Measurements from ENCODE around the gene SYCE1L.
A peak's percentile ranks its signal among the peaks of the same experiment; 100 is the strongest.

The SYCE1L gene

DNA sequence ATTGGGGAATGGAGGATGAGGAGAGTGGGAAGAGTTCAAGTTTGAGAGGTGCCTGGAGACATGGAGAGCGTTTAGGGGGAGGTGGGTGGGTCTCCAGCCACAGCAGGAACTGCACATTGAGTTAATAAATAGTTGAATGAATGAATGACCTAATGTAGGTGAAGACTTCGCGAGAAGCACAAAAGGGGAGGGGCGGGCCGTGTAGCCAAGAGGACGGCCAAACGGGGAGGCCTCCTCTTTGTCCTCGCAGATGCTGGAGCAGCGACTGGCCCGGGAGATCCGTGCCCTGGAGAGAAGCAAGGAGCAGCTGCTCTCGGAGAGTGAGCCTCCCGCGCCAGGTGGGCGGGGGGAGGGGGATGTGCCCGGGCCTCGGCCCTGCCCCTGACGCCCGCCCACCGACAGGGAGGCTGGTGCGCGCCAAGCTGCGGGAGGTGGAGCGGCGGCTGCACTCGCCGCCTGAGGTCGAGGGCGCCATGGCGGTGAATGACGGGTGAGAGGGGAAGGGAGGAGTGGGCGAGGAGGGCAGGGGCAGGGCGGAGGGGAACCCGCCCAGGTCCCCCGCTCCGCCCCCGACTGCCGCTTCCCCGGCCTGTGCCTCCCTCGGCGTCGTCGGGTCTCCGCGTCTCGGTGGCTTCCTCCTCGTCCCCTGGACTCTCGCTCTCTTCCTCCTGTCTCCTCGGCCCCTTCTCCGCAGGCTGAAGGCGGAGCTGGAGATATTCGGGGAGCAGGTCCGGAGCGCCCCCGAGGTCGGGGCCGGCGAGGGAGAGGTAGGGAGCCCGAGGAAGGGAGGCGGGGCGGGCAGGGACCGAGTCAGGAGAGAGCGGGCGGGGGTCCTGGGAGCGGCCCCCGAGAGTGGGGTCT lies 12.9 kb downstream of the SYCE1L start:
- Histone ChIP-seq H3K36me3 (ENCODE audit: insufficient read depth) (no peaks in the 10 kb centered on the region), H4K20me1 (ENCODE audit: insufficient read depth) (no peaks in the 10 kb centered on the region), H3K4me1 (ENCODE audit: low read depth, poor library complexity, severe bottlenecking) (no peaks in the 10 kb centered on the region), H3K27me3 (ENCODE audit: insufficient read depth, low read depth) (no peaks in the 10 kb centered on the region), H3K4me2 (peak overlapping the region; percentile 63), H3K9ac (peak overlapping the region; percentile 84), H3K79me2 (ENCODE audit: insufficient read depth, low read depth) (no peaks in the 10 kb centered on the region), H3K27ac (peak overlapping the region; percentile 66), H2AFZ (ENCODE audit: low read depth) (peak overlapping the region; percentile 94), H3K4me3 (IDR thresholded peaks at IDR 0.05; ENCODE audit: insufficient read depth, low read depth, low read length) (no peak overlapping the region)
- TF ChIP-seq, protein P1, sequence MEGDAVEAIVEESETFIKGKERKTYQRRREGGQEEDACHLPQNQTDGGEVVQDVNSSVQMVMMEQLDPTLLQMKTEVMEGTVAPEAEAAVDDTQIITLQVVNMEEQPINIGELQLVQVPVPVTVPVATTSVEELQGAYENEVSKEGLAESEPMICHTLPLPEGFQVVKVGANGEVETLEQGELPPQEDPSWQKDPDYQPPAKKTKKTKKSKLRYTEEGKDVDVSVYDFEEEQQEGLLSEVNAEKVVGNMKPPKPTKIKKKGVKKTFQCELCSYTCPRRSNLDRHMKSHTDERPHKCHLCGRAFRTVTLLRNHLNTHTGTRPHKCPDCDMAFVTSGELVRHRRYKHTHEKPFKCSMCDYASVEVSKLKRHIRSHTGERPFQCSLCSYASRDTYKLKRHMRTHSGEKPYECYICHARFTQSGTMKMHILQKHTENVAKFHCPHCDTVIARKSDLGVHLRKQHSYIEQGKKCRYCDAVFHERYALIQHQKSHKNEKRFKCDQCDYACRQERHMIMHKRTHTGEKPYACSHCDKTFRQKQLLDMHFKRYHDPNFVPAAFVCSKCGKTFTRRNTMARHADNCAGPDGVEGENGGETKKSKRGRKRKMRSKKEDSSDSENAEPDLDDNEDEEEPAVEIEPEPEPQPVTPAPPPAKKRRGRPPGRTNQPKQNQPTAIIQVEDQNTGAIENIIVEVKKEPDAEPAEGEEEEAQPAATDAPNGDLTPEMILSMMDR (conservative IDR thresholded peaks at IDR 0.05; ENCODE audit: low read depth, low read length): no peak

DNA sequence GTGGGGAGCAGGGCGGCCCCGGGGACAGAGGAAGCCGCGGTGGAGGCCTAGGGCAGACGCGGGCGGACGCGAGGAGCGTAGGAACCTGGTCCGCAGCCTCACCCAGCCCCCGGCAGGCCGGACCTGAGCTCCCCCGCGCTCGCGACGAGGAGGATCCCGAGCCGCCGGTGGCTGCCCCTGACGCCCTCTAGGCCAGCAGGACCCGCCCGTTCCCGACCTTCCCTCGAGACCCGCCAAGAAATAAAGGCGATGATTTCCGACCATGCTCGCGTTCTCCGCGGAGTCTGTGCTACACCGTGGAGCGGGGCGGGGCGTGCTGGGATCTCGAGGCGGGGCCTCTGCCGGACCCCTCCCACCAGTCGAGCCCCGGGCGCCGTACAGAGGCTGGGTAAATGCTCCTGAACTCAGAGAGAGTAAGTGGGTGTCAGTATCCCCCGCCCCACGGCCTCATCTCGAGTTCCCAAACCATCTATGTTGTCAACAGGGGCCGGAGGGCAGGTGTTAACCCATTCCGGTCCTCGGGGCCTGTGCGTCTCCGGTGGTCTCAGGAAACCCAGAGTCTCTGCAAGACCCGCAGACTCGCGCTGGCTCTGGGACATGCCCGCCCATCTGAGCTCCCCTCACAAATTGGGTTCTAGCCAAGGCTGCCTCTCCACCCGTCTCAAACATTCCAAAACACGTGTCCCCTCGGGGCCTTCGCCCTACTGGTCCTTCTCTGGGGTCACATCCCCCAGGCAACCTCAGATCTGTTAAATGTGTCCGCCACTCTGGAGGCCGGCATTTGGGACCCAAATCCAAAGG lies 13.7 kb downstream of the SYCE1L start:
- H3K4me3 ChIP-seq (IDR thresholded peaks at IDR 0.05; ENCODE audit: insufficient read depth, low read depth, low read length): no peak overlapping the region
- H3K36me3 ChIP-seq (ENCODE audit: insufficient read depth): no peaks in the 10 kb centered on the region
- H3K4me2 ChIP-seq: peak overlapping the region; percentile 63
- TF ChIP-seq, protein P1 (conservative IDR thresholded peaks at IDR 0.05; ENCODE audit: low read depth, low read length): no peak
- no peaks in the 10 kb centered on the region for H4K20me1 ChIP-seq (ENCODE audit: insufficient read depth)
- H3K9ac ChIP-seq: peak overlapping the region; percentile 84
- H3K27me3 ChIP-seq (ENCODE audit: insufficient read depth, low read depth): no peaks in the 10 kb centered on the region
- peak overlapping the region; percentile 94 for H2AFZ ChIP-seq (ENCODE audit: low read depth)
- H3K4me1 ChIP-seq (ENCODE audit: low read depth, poor library complexity, severe bottlenecking): no peaks in the 10 kb centered on the region
- no peaks in the 10 kb centered on the region for H3K79me2 ChIP-seq (ENCODE audit: insufficient read depth, low read depth)
- H3K27ac ChIP-seq: peak overlapping the region; percentile 66

DNA sequence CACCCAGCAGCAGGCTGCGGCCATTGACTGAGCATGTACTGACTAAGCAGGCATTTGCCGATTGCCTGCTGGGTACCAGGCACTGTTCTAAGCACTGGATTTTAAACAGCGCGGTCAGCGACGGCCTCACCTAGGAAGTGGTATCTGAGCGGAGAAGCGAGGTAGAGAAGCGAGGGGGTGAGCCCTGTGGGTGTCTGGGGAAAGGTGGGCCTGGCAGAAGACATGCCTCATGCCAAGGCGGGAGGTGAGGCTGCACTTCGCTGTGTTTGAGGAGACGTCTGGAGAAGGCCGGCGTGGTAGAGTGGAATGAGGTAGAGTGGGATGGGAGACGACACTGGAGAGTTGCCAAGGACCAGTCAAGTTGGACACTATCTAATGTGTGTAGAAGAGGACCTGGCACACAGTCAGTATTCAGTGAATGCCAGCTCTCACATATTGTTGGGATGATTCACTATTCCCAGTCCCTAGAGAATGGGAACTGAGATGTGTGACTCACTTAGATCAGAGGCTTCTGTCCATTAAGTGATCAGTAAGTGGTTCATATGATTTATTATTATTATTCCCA lies 14.4 kb downstream of the SYCE1L start:
- H3K36me3 ChIP-seq (ENCODE audit: insufficient read depth): no peaks in the 10 kb centered on the region
- H3K4me3 ChIP-seq (IDR thresholded peaks at IDR 0.05; ENCODE audit: insufficient read depth, low read depth, low read length): no peak overlapping the region
- no peaks in the 10 kb centered on the region for H3K4me1 ChIP-seq (ENCODE audit: low read depth, poor library complexity, severe bottlenecking)
- H3K4me2 ChIP-seq: peak overlapping the region; percentile 63; the same call in 1 of the 2 replicates
- no peaks in the 10 kb centered on the region for H4K20me1 ChIP-seq (ENCODE audit: insufficient read depth)
- no peak overlapping the region for H3K9ac ChIP-seq
- no peaks in the 10 kb centered on the region for H3K27me3 ChIP-seq (ENCODE audit: insufficient read depth, low read depth)
- no peak overlapping the region for H2AFZ ChIP-seq (ENCODE audit: low read depth)
- no peaks in the 10 kb centered on the region for H3K79me2 ChIP-seq (ENCODE audit: insufficient read depth, low read depth)
- TF ChIP-seq, protein P1 (conservative IDR thresholded peaks at IDR 0.05; ENCODE audit: low read depth, low read length): no peak
- no peak overlapping the region for H3K27ac ChIP-seq

DNA sequence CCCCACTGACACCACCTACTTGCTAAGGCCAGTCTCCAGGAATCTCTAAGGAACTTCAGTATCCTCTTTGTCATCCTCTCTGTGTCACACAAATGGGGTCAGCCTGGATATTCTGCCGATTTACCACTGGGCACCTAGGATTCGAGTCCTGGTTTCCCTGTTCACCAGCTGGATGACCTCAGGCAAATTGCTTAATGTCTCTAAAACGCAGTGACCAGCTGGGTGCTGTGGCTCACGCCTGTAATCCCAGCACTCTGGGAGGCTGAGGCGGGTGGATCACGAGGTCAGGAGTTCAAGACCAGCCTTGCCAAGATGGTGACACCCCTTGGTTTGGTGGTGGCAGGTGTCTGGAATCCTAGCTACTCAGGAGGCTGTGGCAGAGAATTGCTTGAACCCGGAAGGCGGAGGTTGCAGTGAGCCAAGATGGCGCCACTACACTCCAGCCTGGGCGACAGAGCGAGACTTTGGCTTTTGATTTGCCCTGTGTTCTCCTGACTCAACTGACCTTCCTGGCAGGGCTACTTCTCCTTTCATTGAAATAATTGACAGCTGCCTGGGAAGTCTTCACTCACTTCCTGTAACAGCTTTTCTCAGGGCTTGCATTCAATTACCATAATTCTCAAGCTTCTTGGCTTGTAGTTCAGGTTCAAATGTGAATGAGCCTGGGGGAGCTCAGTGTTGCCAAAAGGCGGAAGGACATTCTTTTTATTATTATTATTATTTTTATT lies 15.4 kb downstream of the SYCE1L start:
- no peak overlapping the region for H3K9ac ChIP-seq
- H3K27ac ChIP-seq: no peak overlapping the region
- H3K4me3 ChIP-seq (IDR thresholded peaks at IDR 0.05; ENCODE audit: insufficient read depth, low read depth, low read length): no peak overlapping the region
- H3K79me2 ChIP-seq (ENCODE audit: insufficient read depth, low read depth): no peaks in the 10 kb centered on the region
- H3K27me3 ChIP-seq (ENCODE audit: insufficient read depth, low read depth): no peaks in the 10 kb centered on the region
- H3K36me3 ChIP-seq (ENCODE audit: insufficient read depth): no peaks in the 10 kb centered on the region
- TF ChIP-seq, protein P1 (conservative IDR thresholded peaks at IDR 0.05; ENCODE audit: low read depth, low read length): no peak
- no peak overlapping the region for H3K4me2 ChIP-seq
- no peak overlapping the region for H2AFZ ChIP-seq (ENCODE audit: low read depth)
- H3K4me1 ChIP-seq (ENCODE audit: low read depth, poor library complexity, severe bottlenecking): no peaks in the 10 kb centered on the region
- H4K20me1 ChIP-seq (ENCODE audit: insufficient read depth): no peaks in the 10 kb centered on the region

Data from KMS-11 (cell line).